ENCODE results near the gene BLACAT1.
"Not testable (repeated sequence)": the region's sequence is repeated elsewhere in the genome, so short reads cannot be mapped to it uniquely, and the experiment has no call there.

BLACAT1 gene

DNA sequence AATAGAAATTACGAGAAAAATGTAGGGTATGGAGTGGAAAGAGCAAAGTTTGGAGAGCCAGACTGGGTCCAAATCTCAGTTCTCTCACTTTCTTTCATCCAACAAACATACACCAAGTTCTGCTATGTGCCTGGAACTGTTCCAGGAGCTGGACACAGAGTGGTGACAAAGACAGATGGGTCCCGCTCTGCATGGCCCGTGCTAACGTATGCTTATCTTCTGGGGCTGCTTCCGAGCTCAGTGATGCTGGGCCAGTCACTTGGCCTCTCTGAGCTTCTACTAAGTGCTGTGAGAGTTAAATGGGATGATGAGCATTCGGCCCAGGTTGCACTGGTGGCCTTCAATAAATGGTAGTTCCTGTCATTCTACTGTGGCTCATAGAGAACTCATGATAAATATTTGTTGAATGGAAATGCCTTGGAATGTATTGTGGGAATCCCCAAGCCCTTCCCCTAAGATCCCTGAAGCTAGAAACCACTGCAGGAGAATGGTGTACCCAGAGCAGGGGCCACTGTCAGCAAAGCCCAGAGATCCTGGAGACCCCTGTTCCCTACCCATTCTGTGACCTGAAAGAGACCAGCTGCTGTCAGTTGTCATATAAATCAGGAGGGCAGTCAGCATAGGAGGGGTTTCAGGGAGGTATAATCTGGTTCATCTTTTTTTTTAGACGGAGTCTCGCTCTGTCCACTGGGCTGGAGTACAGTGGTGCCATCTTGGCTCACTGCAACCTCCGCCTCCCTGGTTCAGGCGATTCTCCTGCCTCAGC lies 37.8 kb downstream of the BLACAT1 start:
- no peak for DNase-seq (ENCODE audit: low read depth, low spot score)

DNA sequence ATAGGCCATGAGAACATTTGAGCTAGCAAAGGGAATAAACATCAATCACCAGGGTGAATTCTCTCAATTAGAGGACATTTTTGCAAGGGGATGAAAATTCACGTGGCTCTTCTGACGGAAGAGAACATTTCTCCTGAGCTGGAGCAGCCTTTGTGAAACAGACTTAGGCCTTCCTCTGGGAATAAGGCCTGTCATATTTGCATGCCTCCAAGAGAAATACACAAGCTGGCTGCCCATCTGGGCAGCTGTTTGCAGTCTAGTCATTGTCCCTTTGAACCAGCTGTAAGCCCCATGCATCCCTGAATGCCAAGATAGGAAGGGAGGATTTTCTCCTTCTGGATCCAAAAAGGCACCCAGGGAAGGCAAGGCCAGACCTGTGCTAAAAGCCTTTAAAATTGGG lies 39.5 kb downstream of the BLACAT1 start:
- no peak for DNase-seq (ENCODE audit: low read depth, low spot score)

DNA sequence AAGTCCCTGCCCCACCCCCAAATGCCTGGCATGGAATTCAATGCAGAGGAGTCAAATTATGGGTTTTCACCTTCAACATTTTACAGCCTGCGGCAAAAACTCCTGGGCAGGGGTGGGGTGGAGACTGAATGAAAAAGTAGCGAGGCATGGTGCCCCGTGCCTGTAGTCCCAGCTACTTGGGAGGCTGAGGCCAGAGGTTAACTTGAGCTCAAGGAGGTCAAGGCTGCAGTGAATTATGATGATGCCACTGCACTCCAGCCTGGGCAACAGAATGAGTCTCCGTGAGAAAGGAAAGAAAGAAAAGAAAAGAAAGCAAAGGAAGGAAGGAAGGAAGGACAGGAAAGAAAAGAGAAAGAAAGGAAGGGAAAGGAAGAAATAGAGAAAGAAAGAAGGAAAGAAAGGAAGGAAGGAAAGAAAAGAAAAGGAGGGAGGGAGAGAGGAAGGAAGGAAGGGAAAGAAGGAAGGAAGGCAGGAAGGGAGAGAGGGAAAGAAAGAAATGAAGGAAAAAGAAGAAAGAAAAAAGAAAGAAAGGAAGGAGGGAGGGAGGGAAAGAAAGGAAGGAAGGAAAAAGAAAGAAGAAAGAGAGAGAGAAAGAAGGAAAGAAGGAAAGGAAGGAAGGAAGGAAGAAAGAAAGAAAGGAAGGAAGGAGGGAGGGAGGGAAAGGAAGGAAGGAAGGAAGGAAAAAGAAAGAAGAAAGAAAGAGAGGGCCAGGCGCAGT lies 45.1 kb downstream of the BLACAT1 start:
- DNase-seq (ENCODE audit: low read depth, low spot score) = no peak

DNA sequence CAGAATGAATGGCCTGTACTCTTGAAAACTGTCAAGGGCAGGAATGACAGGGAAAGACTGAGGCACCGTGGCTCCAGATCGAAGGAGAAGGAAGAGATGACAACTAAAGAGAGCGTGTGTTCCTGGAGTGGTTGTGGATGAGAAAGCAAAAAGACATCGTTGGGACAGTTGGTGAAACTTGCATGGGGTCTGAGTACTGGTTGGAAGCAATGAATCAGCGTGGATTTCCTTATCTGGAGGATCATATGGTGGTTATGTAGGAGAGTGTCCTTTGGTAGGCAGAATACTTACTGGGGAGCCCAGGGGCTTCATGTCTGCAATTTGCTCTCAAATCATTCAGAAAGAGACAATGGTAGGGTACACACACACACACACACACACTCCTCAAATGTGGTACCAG lies 47.9 kb downstream of the BLACAT1 start:
- no peak for DNase-seq (ENCODE audit: low read depth, low spot score)

DNA sequence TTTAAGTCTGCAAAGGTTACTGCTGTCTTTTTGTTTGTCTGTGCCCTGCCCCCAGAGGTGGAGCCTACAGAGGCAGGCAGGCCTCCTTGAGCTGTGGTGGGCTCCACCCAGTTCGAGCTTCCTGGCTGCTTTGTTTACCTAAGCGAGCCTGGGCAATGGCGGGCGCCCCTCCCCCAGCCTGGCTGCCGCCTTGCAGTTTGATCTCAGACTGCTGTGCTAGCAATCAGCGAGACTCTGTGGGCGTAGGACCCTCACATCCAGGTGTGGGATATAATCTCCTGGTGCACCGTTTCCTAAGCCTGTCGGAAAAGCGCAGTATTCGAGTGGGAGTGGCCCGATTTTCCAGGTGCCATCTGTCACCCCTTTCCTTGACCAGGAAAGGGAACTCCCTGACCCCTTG lies 49.6 kb downstream of the BLACAT1 start:
- DNase-seq (ENCODE audit: low read depth, low spot score) = not testable (repeated sequence)

All from iPS DF 19.7 (cell line).